MM.1S (cell line): ENCODE results near the gene ATP1A2.

Experiments used
- DNase-seq: peaks from one replicate; pipeline ENCODE4 v3.0.0-alpha.2; 2015
- H2AFZ ChIP-seq: fragments of 300-600 bp; sonication (generic); 2 replicates; pipeline ENCODE4 v1.6.0; 2016; ENCODE audit warnings: antibody characterized with exemption, low read length
- H3F3A ChIP-seq: fragments of 300-600 bp; sonication (generic); 2 replicates; pipeline ENCODE4 v1.6.1; 2016; ENCODE audit warnings: mild to moderate bottlenecking, antibody characterized with exemption, low read length, moderate library complexity, mixed read lengths; ENCODE audit not compliant: insufficient read depth
- H3K27ac ChIP-seq: fragments of 300-600 bp; sonication (generic); 2 replicates; pipeline ENCODE4 v1.5.1; 2016; ENCODE audit warnings: mild to moderate bottlenecking, low read length
- H3K27me3 ChIP-seq: fragments of 300-600 bp; sonication (generic); replicated peaks from 2 replicates; pipeline ENCODE4 v1.6.0; 2016; ENCODE audit warnings: low read length; ENCODE audit not compliant: insufficient read depth
- H3K36me3 ChIP-seq: fragments of 300-600 bp; sonication (generic); replicated peaks from 2 replicates; pipeline ENCODE4 v1.6.1; 2016; ENCODE audit warnings: mild to moderate bottlenecking, low read length, mixed read lengths; ENCODE audit not compliant: insufficient read depth
- H3K4me1 ChIP-seq: fragments of 300-600 bp; sonication (generic); 2 replicates; pipeline ENCODE4 v1.6.1; 2016; ENCODE audit warnings: low read length, mixed read lengths
- H3K4me2 ChIP-seq: fragments of 300-600 bp; sonication (generic); 2 replicates; pipeline ENCODE4 v1.6.0; 2016; ENCODE audit warnings: low read depth, low read length
- H3K4me3 ChIP-seq: fragments of 300-600 bp; sonication (generic); 2 replicates; pipeline ENCODE4 v1.5.1; 2016; ENCODE audit warnings: low read length, mixed read lengths
- H3K79me2 ChIP-seq: fragments of 300-600 bp; sonication (generic); 2 replicates; pipeline ENCODE4 v1.6.1; 2016; ENCODE audit warnings: mixed run types, low read length, mixed read lengths
- H3K9ac ChIP-seq: fragments of 300-600 bp; sonication (generic); 2 replicates; pipeline ENCODE4 v1.6.1; 2016; ENCODE audit warnings: low read length, mixed read lengths
- H3K9me2 ChIP-seq: fragments of 300-600 bp; sonication (generic); replicated peaks from 2 replicates; pipeline ENCODE4 v1.6.1; 2016; ENCODE audit warnings: mild to moderate bottlenecking, low read length, mixed read lengths; ENCODE audit not compliant: insufficient read depth
- H3K9me3 ChIP-seq: fragments of 300-600 bp; sonication (generic); replicated peaks from 2 replicates; pipeline ENCODE4 v1.6.1; 2016; ENCODE audit warnings: mild to moderate bottlenecking, low read length, mixed read lengths; ENCODE audit not compliant: insufficient read depth
- H4K20me1 ChIP-seq: fragments of 300-600 bp; sonication (generic); 2 replicates; pipeline ENCODE4 v1.6.1; 2016; ENCODE audit warnings: mild to moderate bottlenecking, low read length, moderate library complexity, mixed read lengths; ENCODE audit not compliant: insufficient read depth
- CTCF ChIP-seq: fragments of 300-600 bp; sonication (generic); IDR thresholded peaks from 2 replicates; pipeline ENCODE4 v1.5.1; 2016; ENCODE audit warnings: antibody characterized with exemption, low read length, mixed read lengths
- EZH2 ChIP-seq: fragments of 300-600 bp; sonication (generic); optimal IDR thresholded peaks from 2 replicates; pipeline ENCODE3; 2017; ENCODE audit warnings: low read depth, mild to moderate bottlenecking, antibody characterized with exemption, low read length, mixed read lengths
- EZH2phosphoT487 ChIP-seq: fragments of 300-600 bp; sonication (generic); IDR thresholded peaks from 2 replicates; pipeline ENCODE4 v1.6.1; 2018; ENCODE audit warnings: antibody characterized with exemption, low read length

ATP1A2 gene

GRCh38 chr1:160101717-160102522 lies 13.6 kb upstream of the ATP1A2 start:
- Histone ChIP-seq H3K27ac (no peak overlapping the region), H3K36me3 (no peaks in the 10 kb centered on the region), H3K9ac (no peak overlapping the region), H3K79me2 (peaks cover 13% of the 10 kb centered on the region), H3F3A (peaks cover 7% of the 10 kb centered on the region; the same call in 1 of the 2 replicates), H4K20me1 (no peaks in the 10 kb centered on the region), H3K9me2 (no peaks in the 10 kb centered on the region), H2AFZ (peak overlapping the region; percentile 26; the same call in 1 of the 2 replicates), H3K4me3 (no peak overlapping the region), H3K9me3 (no peaks in the 10 kb centered on the region), H3K4me1 (peaks cover 27% of the 10 kb centered on the region), H3K4me2 (no peak overlapping the region), H3K27me3 (no peaks in the 10 kb centered on the region)
- no peak for TF ChIP-seq CTCF
- TF ChIP-seq EZH2 = no peak
- TF ChIP-seq EZH2phosphoT487 = no peak
- DNase-seq = no peak

- H3K79me2 ChIP-seq = no peaks in the 10 kb centered on the region
- no peak for DNase-seq
- no peak for TF ChIP-seq EZH2
- no peak for TF ChIP-seq CTCF
- TF ChIP-seq EZH2phosphoT487 = no peak
- no peak overlapping the region for H2AFZ ChIP-seq
- H3K27ac ChIP-seq = no peak overlapping the region
- no peak overlapping the region for H3K4me2 ChIP-seq
- no peaks in the 10 kb centered on the region for H3K36me3 ChIP-seq
- H3K9ac ChIP-seq = no peak overlapping the region
- H3K4me1 ChIP-seq = peaks cover 20% of the 10 kb centered on the region
- no peaks in the 10 kb centered on the region for H3K9me3 ChIP-seq
- H3K4me3 ChIP-seq = no peak overlapping the region
- no peaks in the 10 kb centered on the region for H3K27me3 ChIP-seq
- peaks cover 7% of the 10 kb centered on the region; the same call in 1 of the 2 replicates for H3F3A ChIP-seq
- no peaks in the 10 kb centered on the region for H3K9me2 ChIP-seq
- no peaks in the 10 kb centered on the region for H4K20me1 ChIP-seq
Measured at GRCh38 chr1:160103658-160104408, 11.7 kb upstream of the ATP1A2 start.

GRCh38 chr1:160104486-160104885 lies 11.1 kb upstream of the ATP1A2 start:
- H3F3A ChIP-seq = peaks cover 2% of the 10 kb centered on the region; the same call in 1 of the 2 replicates
- H3K27ac ChIP-seq = no peak overlapping the region
- no peaks in the 10 kb centered on the region for H3K36me3 ChIP-seq
- H3K4me1 ChIP-seq = peaks cover 16% of the 10 kb centered on the region
- DNase-seq = no peak
- no peak overlapping the region for H3K4me3 ChIP-seq
- H3K27me3 ChIP-seq = no peaks in the 10 kb centered on the region
- no peak overlapping the region for H3K9ac ChIP-seq
- no peak overlapping the region for H2AFZ ChIP-seq
- TF ChIP-seq EZH2 (no peak), CTCF (no peak), EZH2phosphoT487 (no peak)
- H4K20me1 ChIP-seq = no peaks in the 10 kb centered on the region
- H3K4me2 ChIP-seq = no peak overlapping the region
- no peaks in the 10 kb centered on the region for H3K9me3 ChIP-seq
- H3K79me2 ChIP-seq = no peaks in the 10 kb centered on the region
- no peaks in the 10 kb centered on the region for H3K9me2 ChIP-seq
